GM11168 (cell line): ENCODE results near the gene PAM16.
"Not testable (repeated sequence)": the region's sequence is repeated elsewhere in the genome, so short reads cannot be mapped to it uniquely, and the experiment has no call there.

ENCODE experiments used
- in situ Hi-C: fragments of 300-500 bp; cut with MboI; formaldehyde crosslinking; loops from one replicate; pipeline ENCODE4 v1.12.0; 2022; ENCODE audit warnings: low sequenced_read_pairs; ENCODE audit not compliant: unreplicated experiment

The PAM16 gene

DNA sequence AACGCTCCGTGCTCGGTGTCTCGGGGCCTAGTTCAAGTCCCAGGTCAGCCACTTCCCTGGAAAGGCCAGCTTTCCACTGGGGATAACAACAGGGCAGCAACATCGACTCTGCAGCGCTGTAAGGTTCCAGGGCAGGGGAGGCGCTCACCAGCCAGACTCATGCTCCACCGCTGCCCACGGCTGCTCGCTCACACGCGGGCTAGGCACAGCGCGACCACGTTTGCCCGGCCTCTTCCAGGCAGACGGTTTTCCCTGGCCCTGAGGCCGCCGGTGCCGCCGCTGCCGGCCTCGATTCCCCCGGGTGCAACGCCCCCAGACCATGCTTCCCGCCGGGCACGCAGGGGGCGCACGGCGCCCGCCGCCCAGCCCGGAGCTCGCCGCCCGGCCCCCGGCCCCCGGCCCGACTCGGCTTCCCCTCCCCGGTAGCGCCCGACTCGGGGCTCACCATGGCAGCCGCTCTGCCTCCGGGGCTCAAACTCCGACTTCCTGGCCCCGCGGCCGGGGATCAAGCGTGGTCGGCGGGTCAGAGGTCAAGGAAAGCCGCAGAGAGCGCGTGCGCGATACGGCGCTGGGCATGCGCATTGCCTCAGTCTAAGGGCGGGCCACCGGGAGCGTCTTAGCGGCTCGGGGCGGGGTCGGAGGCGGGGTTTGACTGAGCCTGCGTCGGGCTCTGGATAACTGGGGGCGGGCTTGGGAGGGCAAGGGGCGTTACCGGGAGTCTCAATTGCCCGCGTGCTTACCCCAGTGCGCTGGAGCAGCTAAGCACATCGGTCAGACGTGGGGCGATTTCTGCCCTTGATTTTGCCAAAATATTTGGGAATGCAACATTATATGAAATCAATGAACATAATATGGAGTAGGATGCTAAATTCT lies at the start of gene PAM16:
TSS of gene PAM16 (minus strand) at position 535 of the 873 bp plus-strand sequence. CDS start at position 448, 87 bp downstream.
- in situ Hi-C loops, result no loop called here

DNA sequence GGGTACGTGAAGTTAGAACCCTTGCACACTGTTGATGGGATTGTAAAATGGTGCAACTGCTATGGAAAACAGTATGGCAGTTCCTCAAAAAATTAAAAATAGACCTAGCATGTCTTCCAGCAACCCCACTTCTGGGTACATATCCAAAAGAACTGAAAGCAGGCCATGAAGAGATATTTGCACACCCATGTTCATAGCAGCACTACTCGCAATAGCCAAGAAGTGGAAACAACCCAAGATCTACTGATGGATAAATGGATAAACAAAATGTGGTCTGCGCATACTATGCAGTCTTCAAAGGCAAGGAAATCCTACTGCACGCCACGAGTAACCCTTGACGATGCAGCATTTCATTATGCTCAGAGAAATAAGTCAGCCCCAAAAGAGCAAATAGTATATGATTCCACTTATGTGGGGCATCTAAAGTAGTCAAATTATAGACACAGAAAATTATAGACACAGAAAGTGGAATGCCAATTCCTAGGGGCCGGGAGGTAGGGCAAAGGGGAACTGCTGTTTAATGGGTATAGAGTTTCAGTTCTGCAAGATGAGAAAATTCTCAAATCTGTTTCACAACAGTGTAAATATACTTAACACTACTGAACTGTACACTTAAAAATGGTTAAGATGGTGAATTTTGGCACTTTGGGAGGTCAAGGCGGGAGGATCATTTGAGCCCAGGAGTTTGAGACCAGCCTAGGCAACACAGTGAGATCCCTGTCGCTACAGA lies 48.0 kb upstream of the PAM16 start:
- in situ Hi-C loops, result no loop called here

DNA sequence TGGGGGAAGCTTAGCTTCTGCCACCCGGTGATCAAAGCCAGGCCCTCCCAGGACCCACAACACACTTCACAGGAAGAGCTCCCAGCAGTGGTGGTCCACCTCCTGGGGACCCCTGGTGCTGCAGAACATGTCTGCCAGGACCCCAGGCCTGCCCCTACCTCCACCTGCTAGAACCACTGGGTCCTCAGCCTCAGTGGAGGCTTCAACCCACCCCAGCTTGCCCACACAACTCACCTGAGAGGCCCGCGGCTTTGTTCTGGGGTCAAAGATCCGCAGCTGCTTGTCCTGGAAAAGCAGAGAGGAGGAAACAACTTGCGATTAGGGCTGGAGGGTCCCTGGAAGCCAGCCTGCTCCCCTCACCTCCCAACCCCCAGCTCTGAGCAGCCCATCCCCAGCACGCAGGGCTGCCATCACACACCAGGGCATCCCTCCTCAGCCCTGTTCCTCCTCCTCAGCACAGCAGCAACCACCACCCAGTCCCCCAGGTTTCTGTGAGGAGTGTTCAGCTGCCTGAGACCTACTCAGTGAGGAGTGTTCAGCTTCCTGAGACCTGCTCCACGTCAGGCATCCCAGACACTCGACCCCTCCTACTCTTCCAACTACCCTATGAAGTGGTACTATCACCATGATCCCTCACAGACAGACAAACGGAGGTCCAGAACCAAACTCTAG lies 44.1 kb upstream of the PAM16 start:
- in situ Hi-C loops, result no loop called here

DNA sequence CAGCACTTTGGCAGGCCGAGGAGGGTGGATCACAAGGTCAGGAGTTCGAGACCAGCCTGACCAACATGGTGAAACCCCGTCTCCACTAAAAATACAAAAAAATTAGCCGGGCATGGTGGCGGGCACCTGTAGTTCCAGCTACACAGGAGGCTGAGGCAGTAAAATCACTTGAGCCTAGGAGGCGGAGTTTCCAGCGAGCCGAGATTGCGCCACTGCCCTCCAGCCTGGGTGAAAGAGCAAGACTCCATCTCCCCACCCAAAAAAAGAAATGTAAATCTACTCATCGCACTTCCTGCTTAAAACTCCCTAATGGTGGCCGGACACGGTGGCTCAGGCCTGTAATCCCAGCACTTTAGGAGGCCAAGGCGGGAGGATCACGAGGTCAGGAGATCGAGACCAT lies 42.7 kb upstream of the PAM16 start:
- in situ Hi-C loops, result not testable (repeated sequence)

GRCh38 chr16:4393240-4393600 lies 42.1 kb upstream of the PAM16 start:
- in situ Hi-C loops, result no loop called here

GRCh38 chr16:4392382-4393239 lies 41.5 kb upstream of the PAM16 start:
- in situ Hi-C loops, result no loop called here

DNA sequence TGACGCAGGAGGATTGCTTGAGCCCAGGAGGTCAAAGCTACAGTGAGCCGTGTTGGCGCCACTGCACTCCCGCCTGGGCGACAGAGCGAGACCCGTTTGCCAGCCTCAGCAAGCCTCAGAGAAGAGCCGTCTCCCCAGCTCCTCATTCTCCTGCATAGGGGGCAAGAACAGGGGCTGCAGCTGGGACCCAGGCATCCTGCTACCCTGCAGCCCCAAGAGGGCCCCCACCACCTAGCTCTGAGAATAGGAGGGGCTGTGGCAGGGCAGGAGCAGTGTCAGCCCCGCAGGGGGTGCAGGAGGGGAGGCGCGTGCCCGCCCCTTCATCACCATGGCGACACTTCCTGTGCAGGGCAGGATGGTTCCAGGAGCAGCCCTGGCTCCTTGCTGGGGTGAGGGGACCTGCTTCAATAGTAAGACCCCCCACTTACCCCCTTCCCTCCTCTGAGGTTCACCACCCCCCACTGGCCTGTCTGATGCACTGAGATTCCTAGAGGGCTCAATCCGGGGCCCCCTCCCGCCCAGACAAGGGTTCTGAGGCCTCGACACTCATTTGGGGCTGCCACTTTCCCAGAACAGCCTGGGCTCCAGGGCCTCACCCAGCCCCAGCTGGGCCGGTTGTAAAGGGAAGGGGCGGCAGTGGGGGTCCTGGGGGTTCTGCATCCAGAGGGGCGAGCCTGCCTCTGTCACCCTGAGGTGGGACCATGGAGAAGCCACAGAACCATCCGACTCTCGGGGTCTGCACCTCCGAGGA lies 40.7 kb upstream of the PAM16 start:
- in situ Hi-C loops, result no loop called here

DNA sequence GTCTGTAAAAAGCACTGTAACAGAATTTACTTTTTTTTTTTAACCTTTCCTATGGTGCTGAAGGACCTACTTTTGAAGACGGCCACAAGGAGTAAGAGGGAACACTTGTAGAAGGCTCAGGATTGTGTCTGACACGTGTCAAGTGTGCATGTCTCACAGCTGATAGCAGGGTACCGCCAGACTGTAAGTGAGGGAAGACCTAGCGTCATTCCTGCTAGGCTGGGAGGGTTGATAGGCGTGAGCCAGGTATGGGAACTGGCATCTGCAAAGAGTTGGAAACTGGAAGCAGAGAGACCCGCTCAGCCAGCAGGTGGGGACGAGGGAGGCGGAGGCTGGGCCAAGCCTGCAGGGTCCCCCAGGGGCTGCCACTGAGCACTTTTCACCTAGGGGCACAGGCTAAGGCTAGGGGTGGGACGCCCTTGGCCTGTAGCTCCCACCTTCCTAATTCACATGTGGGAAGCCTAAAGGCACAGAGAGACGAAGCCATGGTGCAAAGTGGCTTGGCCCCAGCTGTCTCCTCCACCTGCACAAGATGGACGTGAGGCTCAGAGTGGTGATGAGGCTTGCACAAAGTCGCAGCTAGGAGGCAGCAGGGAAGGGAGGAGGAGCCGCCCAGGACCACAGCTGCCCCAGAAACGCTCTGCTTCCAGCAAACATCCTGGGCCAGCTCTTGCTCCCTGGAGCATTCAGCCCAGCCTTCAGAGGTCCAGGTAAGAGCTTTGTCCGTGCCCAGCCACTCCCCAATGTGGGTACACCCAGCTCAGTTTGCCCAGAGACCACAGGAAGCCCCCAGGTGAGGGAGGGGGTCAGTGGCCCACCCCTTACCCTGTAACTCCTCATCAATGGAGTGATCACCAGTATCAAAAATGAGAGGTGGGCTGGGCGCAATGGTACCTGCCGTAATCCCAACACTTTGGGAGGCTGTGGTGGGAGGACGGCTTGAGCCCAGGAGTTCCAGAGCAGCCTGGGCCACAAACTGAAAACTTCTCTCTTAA lies 39.4 kb upstream of the PAM16 start:
- in situ Hi-C loops, result no loop called here

GRCh38 chr16:4389051-4389955 lies 38.2 kb upstream of the PAM16 start:
- in situ Hi-C loops, result no loop called here

DNA sequence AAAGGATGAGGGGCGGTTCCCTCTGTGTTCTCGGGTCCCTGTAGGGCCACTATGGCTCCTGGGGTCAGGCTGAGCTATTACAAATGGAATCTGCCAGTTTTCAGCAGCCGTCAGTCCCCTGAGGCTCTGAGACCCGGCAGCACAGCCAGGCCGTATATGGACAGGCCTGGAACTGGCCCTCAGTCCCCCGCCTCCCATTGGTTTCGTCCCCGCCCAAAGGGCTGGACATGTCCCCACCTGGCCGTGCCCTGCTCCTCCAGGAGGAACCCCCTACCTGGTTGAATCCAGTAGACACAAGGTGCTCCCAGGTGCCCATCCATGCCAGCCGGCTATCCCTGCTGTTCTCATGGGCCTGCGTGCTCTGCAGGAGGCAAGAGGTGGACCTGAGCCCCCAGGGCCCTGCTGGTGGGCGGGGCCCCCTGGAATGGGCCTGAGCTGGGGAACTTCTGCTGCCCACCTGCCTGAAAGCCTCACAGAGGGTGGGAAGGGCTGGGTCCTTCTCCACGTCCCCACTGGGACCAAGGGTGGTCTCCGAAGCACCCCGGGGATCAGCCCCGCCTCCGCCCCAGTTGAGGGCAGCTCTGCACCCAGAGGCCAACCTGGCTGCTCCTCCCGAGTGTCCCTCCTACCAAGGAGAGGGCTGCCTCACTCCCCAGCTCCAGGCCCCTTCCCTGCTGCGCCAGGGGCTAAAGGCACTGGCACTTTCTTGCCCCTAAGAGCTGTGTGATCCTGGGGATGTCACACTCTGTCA lies 37.3 kb upstream of the PAM16 start:
- in situ Hi-C loops, result no loop called here

DNA sequence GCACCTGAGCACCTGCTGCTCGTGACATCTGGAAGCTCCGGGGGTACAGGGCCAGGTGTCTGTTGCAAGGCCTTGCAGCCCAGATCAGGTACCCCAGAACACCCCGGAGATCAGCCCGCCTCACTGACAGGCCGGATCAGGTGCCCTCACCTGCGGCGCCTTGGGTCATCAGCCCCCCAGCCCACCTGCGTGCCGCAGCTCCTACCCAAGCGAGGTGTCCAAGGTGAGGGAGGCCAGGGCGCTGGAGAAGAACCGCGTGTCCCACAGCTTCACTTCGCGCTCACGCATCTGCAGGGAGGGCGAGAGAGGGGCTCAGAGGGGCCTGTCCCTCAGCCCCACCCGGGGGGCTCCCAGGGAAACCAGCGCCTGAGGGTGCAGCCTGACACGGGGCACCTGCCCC lies 36.7 kb upstream of the PAM16 start:
- in situ Hi-C loops, result no loop called here

DNA sequence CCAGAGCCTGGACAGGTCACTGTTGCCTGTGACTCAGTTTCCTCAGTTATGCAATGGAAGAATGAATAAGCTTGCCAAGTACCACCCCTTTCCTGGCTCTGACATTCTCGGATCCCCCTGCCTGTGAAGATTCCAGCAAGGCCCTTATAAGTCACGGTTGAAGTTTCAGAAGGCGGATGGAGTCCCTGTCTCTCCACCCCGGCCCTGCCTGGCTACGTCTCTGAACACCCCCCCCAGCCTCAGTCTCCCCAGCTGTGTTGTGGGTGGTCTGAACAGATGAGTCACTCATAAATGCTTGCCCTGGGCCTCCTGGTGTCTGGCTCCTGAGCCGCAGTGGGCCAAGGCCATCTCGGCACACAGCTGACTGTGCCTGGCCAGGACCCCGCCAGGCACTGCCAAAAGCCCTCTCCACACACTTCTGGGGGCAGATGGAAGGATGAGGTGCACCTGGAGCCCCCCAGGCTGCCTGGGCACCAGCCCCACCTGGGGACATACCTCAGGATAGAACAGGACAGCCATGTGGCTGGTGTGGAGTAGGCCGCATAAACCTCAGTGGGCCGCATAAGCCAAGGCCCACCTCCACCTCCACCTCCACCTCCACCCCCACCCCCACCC lies 35.9 kb upstream of the PAM16 start:
- in situ Hi-C loops, result no loop called here

- in situ Hi-C loops, result no loop called here
Measured at GRCh38 chr16:4386451-4386805, 35.3 kb upstream of the PAM16 start.

DNA sequence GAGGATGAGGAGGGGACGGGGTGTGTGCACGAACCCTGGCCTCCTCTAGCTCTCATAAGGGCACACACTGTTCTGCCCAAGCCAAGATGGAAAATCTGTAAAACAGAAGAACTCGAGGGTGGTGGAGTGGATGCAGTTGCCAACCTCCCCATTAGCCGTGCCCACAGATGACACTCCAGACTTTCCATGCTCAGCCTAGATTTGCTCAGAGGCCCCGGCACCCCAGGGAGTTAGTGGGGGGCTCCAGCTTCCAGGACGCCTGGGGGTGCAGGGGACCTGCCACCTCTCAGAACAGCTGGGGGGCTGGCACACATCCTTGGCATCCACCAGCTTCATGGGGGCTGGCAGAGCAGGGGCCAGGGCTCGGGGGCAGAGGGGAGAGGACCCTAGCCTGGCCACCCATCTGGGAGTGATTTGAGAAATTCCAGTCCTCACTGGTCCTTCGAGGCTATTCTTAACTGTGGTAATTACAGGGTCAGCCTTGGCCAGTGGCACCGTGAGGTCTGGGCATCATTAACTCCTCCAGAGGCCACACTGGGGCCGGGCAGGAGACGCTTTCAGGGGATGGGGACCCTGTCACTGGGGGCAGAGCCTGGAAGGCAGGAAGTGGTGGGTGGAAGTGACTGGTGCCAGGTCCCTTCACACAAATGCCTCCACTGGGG lies 34.8 kb upstream of the PAM16 start:
- in situ Hi-C loops, result no loop called here

- in situ Hi-C loops, result no loop called here
Measured at GRCh38 chr16:4385066-4385788, 34.1 kb upstream of the PAM16 start.
